PC-3 (cell line): ENCODE data around the gene YES1. TPM values are rescaled to one million over a fixed set of nuclear protein-coding genes. Genes with fewer than 3 reads are reported as not detected.

Experiments
- ATAC-seq: fragments of 200-7000 bp; cut with Tn5 transposase; 2 replicates; pipeline ENCODE4 v1.9.1; 2020; ENCODE audit warnings: mild to moderate bottlenecking, moderate library complexity
- BruUV-seq: library from RNA; stranded (reverse); fragments of 400-500 nt; replicated peaks from 2 replicates; lab custom pipeline; 2021; lab: Mats Ljungman, UMichigan
- CTCF ChIA-PET: fragments of 300-600 bp; sonication (Branson Sonifier 250); formaldehyde crosslinking; loops from one replicate; lab custom pipeline; 2022; ENCODE audit warnings: antibody characterized with exemption; lab: Charles Lee
- POLR2A ChIA-PET: fragments of 300-600 bp; sonication (Branson Sonifier 250); formaldehyde crosslinking; loops from one replicate; lab custom pipeline; 2022; ENCODE audit warnings: antibody characterized with exemption; ENCODE audit not compliant: unreplicated experiment; lab: Charles Lee
- DNase-seq: peaks from one replicate; pipeline ENCODE4 v3.0.0-alpha.2; 2015
- H2AFZ ChIP-seq: fragments of 300-600 bp; sonication (generic); 2 replicates; pipeline ENCODE4 v1.6.0; 2016; ENCODE audit warnings: antibody characterized with exemption, low read length
- H3F3A ChIP-seq: fragments of 300-600 bp; sonication (generic); one replicate; pipeline ENCODE4 v1.6.0; 2017; ENCODE audit warnings: antibody characterized with exemption, low read length, control low read depth, mild to moderate bottlenecking; ENCODE audit not compliant: unreplicated experiment
- H3K27ac ChIP-seq: fragments of 300-600 bp; sonication (generic); 2 replicates; pipeline ENCODE4 v1.5.1; 2016; ENCODE audit warnings: mild to moderate bottlenecking, low read length
- H3K27me3 ChIP-seq: fragments of 300-600 bp; sonication (generic); 2 replicates; pipeline ENCODE4 v1.6.1; 2016; ENCODE audit warnings: low read length, mixed read lengths
- H3K36me3 ChIP-seq: fragments of 300-600 bp; sonication (generic); 2 replicates; pipeline ENCODE4 v1.6.1; 2016; ENCODE audit warnings: low read depth, mixed run types, low read length, mixed read lengths
- H3K4me1 ChIP-seq: fragments of 300-600 bp; sonication (generic); 2 replicates; pipeline ENCODE4 v1.5.1; 2016; ENCODE audit warnings: low read length; ENCODE audit not compliant: insufficient read depth
- H3K4me2 ChIP-seq: fragments of 300-600 bp; sonication (generic); 2 replicates; pipeline ENCODE4 v1.6.0; 2016; ENCODE audit warnings: low read length
- H3K4me3 ChIP-seq: fragments of 300-600 bp; sonication (generic); 2 replicates; pipeline ENCODE4 v1.5.1; 2016; ENCODE audit warnings: mild to moderate bottlenecking, low read length, mixed read lengths
- H3K79me2 ChIP-seq: fragments of 300-600 bp; sonication (generic); 2 replicates; pipeline ENCODE4 v1.6.1; 2017; ENCODE audit warnings: low read length, mixed read lengths
- H3K9ac ChIP-seq: fragments of 300-600 bp; sonication (generic); 2 replicates; pipeline ENCODE4 v1.6.0; 2016; ENCODE audit warnings: mild to moderate bottlenecking, low read length
- H3K9me2 ChIP-seq: fragments of 300-600 bp; sonication (generic); replicated peaks from 2 replicates; pipeline ENCODE4 v1.6.1; 2016; ENCODE audit warnings: mixed run types, low read length, mixed read lengths
- H3K9me3 ChIP-seq: fragments of 300-600 bp; sonication (generic); 2 replicates; pipeline ENCODE4 v1.6.1; 2016; ENCODE audit warnings: low read length, mixed read lengths
- H4K20me1 ChIP-seq: fragments of 300-600 bp; sonication (generic); 2 replicates; pipeline ENCODE4 v1.6.1; 2016; ENCODE audit warnings: low read length, mixed read lengths
- EZH2 ChIP-seq: fragments of 300-600 bp; sonication (generic); IDR thresholded peaks from one replicate; pipeline ENCODE4 v1.6.1; 2017; ENCODE audit warnings: antibody characterized with exemption, mild to moderate bottlenecking, low read length; ENCODE audit not compliant: unreplicated experiment
- EZH2phosphoT487 ChIP-seq: fragments of 300-600 bp; sonication (generic); IDR thresholded peaks from 2 replicates; pipeline ENCODE4 v1.6.1; 2018; ENCODE audit warnings: mild to moderate bottlenecking, antibody characterized with exemption, low read length, borderline replicate concordance
- intact Hi-C: fragments of 100-400 bp; cut with micrococcal nuclease; formaldehyde crosslinking; loops from 2 replicates; pipeline ENCODE4 v1.9.0; 2023
- total RNA-seq: library from RNA; depleted of rRNA; stranded (reverse); fragments of >200 nt; gene quantifications from 2 replicates; pipeline ENCODE4 v1.2.3, GENCODE V29; 2014
- TF ChIP-seq, protein P1 (sequence below): fragments of 300-600 bp; sonication (generic); conservative IDR thresholded peaks from 2 replicates; pipeline ENCODE4 v1.5.1; 2017; ENCODE audit warnings: antibody characterized with exemption, low read depth, mild to moderate bottlenecking, low read length

The YES1 gene
- total RNA-seq, 1 experiment from 2014 or later: 73.5 TPM

DNA sequence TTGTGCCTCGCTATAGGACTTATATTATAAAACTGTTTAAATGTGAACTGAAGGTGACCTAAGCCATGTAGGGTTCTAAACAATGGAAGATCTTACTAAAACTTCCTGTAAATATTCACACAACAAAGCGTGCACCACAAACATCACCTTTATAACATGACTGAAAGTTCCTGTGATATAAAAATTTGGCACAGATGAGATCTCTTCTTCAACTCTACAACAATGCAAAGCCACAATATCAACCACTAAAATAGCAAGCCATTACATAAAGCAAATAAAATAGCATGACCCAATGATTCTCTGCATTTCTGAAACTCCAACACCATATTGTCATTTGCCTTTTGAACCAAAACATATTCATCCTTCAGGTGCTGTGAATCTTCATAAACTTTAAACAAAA lies 3.5 kb downstream of the YES1 start:
- Histone ChIP-seq H2AFZ (no peak overlapping the region), H3K9me2 (no peaks in the 10 kb centered on the region), H3K27ac (no peak overlapping the region), H3K36me3 (no peaks in the 10 kb centered on the region), H3K9ac (no peak overlapping the region), H3K27me3 (no peaks in the 10 kb centered on the region), H3K4me3 (no peak overlapping the region), H3K79me2 (peaks cover 83% of the 10 kb centered on the region), H3K9me3 (peaks cover 4% of the 10 kb centered on the region; the same call in 1 of the 2 replicates), H3F3A (no peaks in the 10 kb centered on the region), H3K4me2 (no peak overlapping the region), H3K4me1 (peaks cover 12% of the 10 kb centered on the region), H4K20me1 (peaks cover 67% of the 10 kb centered on the region)
- intact Hi-C loops: no loop called here
- DNase-seq (no peak), ATAC-seq (no peak)
- POLR2A ChIA-PET: no interaction called here
- BruUV-seq: no TSS peak
- TF ChIP-seq, protein P1, sequence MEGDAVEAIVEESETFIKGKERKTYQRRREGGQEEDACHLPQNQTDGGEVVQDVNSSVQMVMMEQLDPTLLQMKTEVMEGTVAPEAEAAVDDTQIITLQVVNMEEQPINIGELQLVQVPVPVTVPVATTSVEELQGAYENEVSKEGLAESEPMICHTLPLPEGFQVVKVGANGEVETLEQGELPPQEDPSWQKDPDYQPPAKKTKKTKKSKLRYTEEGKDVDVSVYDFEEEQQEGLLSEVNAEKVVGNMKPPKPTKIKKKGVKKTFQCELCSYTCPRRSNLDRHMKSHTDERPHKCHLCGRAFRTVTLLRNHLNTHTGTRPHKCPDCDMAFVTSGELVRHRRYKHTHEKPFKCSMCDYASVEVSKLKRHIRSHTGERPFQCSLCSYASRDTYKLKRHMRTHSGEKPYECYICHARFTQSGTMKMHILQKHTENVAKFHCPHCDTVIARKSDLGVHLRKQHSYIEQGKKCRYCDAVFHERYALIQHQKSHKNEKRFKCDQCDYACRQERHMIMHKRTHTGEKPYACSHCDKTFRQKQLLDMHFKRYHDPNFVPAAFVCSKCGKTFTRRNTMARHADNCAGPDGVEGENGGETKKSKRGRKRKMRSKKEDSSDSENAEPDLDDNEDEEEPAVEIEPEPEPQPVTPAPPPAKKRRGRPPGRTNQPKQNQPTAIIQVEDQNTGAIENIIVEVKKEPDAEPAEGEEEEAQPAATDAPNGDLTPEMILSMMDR: no peak
- TF ChIP-seq EZH2phosphoT487: no peak
- TF ChIP-seq EZH2: no peak
- CTCF ChIA-PET: no interaction called here

DNA sequence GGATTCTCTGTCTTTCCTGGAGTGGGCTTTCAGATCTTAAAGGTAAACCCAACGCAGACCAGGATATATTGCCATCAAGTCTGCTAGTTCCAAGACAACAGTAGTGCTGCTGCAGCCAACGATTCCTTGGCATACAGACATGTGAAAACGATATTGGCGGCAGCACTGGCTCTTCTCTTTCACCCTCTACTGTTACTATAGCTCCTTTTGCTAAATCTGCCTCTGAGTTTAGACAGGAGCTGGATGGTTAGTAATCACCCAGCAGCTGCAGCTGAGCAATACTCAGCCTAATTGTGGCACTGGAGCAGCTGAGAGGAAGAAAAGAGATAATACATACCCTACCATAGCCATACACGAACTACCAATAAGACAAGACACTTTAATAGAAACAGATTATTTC lies 4.0 kb downstream of the YES1 start:
- H3K36me3 ChIP-seq: no peaks in the 10 kb centered on the region
- H2AFZ ChIP-seq: no peak overlapping the region
- intact Hi-C loops: no loop called here
- CTCF ChIA-PET: no interaction called here
- DNase-seq: no peak
- no peak overlapping the region for H3K4me3 ChIP-seq
- peaks cover 71% of the 10 kb centered on the region for H4K20me1 ChIP-seq
- H3F3A ChIP-seq: no peaks in the 10 kb centered on the region
- no peak for ATAC-seq
- H3K79me2 ChIP-seq: peaks cover 87% of the 10 kb centered on the region
- H3K27ac ChIP-seq: no peak overlapping the region
- no peaks in the 10 kb centered on the region for H3K27me3 ChIP-seq
- no TSS peak for BruUV-seq
- H3K9ac ChIP-seq: no peak overlapping the region
- H3K9me2 ChIP-seq: no peaks in the 10 kb centered on the region
- H3K4me1 ChIP-seq: peaks cover 11% of the 10 kb centered on the region
- H3K4me2 ChIP-seq: no peak overlapping the region
- H3K9me3 ChIP-seq: peaks cover under 1% of the 10 kb centered on the region; the same call in 1 of the 2 replicates
- TF ChIP-seq EZH2 (no peak), EZH2phosphoT487 (no peak)
- TF ChIP-seq, protein P1: no peak
- POLR2A ChIA-PET: no interaction called here

DNA sequence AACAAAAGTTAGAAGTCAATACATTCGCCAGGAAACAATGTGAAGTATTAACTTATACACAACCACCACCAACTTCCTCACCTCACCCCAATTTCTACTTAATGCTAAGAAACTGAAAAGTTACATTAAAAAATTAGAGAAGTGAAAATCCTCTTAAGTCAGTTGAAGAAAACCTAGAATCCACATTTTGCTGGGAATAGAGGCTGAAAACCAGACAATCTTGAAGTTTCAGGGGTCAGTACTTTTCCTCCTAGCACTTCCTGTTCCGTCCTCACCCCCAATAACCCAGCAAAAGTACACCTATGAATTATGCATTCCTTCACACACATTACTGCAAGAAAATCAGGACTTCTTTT lies 6.3 kb downstream of the YES1 start:
- TF ChIP-seq, protein P1: no peak
- ATAC-seq: no peak
- ChIA-PET POLR2A (no interaction called here), CTCF (no interaction called here)
- peaks cover 98% of the 10 kb centered on the region for H3K79me2 ChIP-seq
- intact Hi-C loops: no loop called here
- no peaks in the 10 kb centered on the region for H3K27me3 ChIP-seq
- DNase-seq: no peak
- no peaks in the 10 kb centered on the region for H3F3A ChIP-seq
- no peaks in the 10 kb centered on the region for H3K36me3 ChIP-seq
- no peak overlapping the region for H3K4me3 ChIP-seq
- H3K9me3 ChIP-seq: no peaks in the 10 kb centered on the region
- no peak overlapping the region for H2AFZ ChIP-seq
- BruUV-seq: no TSS peak
- no peak overlapping the region for H3K4me2 ChIP-seq
- H4K20me1 ChIP-seq: peaks cover 65% of the 10 kb centered on the region
- no peak overlapping the region for H3K9ac ChIP-seq
- peaks cover 8% of the 10 kb centered on the region for H3K4me1 ChIP-seq
- H3K27ac ChIP-seq: no peak overlapping the region
- no peaks in the 10 kb centered on the region for H3K9me2 ChIP-seq
